ENCODE results near the gene EIF4G2. TPM values are rescaled to one million over a fixed set of nuclear protein-coding genes. Genes with fewer than 3 reads are reported as not detected.

Gene EIF4G2
- total RNA-seq, 1 experiment from 2014 or later, result 932 TPM

DNA sequence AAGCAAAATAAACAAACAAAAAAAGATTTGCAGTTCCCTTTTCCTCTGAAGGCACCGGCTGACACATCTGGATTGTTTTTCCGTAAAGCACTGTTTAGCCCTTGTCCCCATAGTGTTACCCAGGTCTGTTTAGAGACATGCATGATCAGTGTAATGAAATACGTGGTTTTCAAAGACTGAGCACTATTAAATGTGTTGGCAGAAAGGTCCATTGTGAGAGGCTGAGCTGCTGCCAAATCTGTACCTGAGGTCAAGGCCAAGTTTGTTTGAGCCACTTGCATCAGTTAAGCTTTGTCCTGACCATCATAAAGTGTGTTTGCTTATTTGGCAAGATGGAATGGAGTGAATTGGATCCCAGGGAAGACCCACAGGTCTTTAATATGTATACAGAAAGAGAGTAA lies 31.3 kb downstream of the EIF4G2 start:
- DNase-seq (ENCODE audit: low spot score), result no peak

DNA sequence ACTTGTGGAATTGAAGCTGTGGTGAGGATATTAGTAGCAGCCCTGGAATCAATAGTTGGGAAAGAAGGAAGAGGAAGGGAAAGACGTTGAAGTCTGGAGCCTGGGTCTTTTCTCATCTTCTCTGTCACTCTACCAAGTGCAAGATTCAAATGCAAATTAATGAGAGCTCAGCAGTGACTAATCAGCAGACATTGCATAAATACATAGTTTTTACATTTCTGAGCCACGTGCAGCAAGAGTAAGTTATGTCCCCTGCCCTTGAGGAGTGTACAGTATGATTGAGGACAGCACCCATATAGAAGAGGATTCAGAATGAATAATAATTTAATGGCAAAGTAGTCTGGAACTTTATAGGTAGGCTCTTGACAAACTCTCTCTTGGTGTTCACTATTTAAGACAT lies 33.9 kb downstream of the EIF4G2 start:
- DNase-seq (ENCODE audit: low spot score), result no peak

DNA sequence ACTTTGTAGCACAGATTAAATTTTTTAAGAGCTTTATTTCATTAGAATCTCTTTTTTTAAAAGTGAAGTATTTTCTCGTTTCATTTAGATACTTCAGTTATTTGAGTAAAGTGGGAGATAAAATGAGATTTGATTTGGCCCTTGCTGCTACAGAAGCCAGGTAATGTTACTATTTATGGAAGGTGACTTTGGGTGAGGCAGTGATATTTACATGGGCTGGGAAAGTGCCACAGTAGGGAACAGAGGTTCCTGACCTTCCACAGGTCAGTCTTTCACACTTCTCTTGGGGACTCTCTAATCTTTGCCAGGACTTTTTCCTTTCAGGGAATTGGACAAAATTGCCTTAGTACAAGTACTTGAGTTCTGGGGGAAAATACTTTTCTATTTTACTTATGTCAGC lies 37.3 kb downstream of the EIF4G2 start:
- DNase-seq (ENCODE audit: low spot score), result no peak

DNA sequence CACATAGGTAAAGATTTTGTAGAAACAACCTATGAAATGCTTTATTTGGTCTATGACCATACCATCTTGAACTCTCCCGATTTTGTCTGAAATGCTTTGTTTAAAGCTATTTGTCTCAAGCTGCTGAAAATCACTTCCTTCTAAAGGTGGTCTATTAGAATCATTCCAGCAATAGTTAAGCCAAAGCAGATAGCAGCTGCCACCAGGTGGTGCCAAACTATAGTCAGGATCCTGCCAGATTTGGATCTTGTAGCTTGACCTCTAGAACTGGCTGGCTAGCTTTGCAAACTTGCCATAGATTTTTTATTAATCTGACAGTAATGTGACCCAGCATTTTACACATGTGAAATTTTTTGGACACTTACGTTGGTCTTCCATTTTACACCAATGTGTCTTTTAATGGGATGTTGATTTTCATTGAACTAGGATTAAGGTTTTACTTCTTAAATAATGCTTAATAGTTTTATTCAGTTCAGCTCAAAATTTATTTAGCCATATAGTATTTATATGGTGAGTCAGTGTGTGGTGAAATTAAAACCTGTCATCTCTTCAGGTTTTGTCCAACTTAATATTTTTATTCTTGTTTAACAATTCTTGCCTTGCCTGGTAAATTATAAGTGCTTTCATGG lies 38.0 kb downstream of the EIF4G2 start:
- peak; percentile 59 for DNase-seq (ENCODE audit: low spot score)

DNA sequence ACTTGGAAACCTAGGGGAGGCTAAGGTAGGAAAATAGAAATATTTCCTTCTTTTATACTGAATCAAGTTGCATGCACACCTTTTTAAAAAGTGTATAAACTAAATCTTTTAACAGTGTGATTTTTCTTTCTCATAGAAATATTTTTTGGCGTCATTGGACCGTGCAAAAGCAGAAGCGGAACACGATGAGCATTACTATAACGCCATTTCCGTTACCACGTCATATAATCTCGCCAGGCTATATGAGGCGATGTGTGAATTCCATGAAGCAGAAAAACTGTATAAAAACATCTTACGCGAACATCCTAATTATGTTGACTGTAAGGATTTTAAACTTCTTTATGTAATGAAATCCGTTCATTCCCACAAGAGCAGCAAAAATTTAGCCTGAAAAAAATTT lies 44.3 kb downstream of the EIF4G2 start:
- no peak for DNase-seq (ENCODE audit: low spot score)

DNA sequence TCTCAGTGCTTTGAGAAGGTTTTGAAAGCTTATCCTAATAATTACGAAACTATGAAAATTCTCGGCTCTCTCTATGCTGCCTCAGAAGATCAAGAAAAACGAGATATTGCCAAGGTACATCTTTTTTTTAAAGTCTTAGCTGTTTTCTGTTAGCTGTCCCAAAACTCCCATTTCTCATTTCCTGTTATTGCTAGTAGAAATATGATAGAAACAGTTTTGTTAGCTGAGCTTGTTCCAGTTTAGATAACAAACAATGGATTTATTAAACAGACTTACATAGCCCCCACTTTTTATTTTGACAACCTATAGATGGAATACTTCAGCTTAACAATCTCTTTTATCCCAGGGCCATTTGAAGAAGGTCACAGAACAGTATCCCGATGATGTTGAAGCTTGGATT lies 45.0 kb downstream of the EIF4G2 start:
- DNase-seq (ENCODE audit: low spot score), result no peak

DNA sequence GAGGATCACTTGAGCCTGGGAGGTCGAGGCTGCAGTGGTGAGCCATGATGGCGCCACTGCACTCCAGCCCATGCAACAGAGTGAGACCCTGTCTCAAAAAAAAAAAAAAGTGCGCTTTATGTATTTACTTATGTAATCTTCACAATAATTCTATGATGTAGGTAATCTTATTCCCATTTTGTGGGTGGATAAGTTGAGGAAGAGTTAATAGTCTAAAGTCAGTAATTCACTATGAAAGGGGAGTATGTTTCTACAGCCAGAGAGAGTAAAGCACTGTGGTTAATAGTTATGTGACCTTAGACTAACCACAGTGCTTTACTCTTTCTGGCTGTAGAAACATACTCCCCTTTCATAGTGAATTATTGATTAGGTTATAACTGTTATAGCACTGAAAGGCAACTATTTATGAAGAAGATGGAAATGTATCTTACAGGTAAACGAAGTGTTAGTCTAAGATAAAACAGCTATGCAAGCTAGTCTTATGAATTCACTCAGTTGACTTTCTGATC lies 45.8 kb downstream of the EIF4G2 start:
- no peak for DNase-seq (ENCODE audit: low spot score)

DNA sequence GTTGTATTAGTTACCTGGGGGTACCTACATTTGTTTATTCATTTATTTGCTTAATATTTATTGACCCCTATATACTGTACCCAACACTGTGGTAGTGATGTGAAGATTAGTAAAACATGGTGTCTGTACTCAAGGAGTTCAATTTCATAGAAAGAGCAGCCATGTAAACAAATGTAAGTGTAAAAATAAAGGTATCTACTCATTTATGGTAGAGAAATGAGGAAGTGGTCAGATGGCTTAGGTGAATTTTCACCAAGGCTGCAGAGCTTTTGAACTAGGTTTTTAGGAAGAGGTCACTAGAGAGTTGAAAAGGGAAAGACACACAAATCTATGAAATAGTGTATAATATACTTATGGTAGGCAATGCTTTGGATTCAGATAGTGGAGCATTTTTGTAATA lies 46.5 kb downstream of the EIF4G2 start:
- DNase-seq (ENCODE audit: low spot score), result no peak

DNA sequence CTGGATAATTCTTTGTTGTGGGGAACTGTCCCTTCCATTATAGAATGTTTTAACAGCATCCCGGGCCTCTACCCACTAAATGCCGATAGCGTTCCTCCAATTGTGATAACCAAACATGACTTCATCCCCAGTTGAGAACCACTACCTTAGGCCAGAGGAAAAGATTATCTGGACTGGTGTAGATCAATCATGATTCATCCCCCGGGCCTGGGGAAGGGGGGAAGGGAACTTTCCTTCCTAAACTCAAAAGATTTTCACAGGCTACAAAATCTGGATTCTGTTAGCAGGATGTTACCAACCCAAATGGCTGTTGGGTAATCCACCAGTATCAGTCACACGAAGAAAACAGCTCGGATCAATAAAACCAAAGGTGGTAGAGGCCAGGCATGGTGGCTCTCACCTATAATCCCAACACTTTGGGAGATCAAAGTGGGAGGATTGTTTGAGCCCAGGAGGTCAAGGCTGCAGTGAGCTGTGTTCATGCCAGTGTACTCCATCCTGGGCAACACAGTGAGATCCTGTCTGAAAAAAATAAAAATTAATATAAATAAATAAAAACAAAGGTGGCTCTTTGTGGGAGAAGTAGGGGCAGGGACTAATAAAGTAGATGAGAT lies 47.5 kb downstream of the EIF4G2 start:
- DNase-seq (ENCODE audit: low spot score), result no peak

DNA sequence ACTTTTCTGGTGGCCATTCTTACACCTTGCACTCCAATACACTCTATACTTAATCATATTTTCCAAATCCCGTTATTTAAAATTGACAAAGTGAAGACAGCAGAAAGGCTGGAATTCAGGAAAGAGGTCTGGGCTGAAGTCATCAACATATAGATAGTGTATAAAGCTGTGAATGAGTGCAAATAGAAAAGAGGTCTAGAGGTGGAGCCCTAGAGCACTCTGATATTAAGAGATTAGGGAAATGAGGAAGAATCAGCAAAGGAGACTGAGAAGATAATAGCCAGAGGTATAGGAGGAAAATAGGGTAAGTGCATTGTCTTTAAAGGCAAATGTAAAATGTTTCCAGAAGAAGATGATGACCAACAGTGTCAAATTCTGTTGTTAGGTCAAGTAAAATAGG lies 49.8 kb downstream of the EIF4G2 start:
- DNase-seq (ENCODE audit: low spot score), result no peak

DNA sequence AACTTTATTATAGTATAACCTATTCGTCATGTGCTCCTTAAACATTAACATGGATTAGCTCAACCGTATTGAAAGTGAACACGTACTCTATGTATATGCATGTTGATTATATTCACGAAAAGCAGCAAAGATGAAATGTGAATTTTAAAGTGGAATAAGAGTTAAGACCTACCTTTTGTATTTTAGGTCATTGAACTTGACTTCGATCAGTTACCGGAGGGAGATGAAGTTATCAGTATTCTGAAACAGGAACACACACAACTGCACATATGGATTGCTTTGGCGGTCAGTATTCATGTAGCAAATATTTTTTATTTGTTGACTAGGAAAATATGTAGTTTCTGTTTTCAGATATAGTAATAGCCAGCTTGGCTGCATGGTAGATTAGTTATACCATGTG lies 56.2 kb downstream of the EIF4G2 start:
- no peak for DNase-seq (ENCODE audit: low spot score)

DNA sequence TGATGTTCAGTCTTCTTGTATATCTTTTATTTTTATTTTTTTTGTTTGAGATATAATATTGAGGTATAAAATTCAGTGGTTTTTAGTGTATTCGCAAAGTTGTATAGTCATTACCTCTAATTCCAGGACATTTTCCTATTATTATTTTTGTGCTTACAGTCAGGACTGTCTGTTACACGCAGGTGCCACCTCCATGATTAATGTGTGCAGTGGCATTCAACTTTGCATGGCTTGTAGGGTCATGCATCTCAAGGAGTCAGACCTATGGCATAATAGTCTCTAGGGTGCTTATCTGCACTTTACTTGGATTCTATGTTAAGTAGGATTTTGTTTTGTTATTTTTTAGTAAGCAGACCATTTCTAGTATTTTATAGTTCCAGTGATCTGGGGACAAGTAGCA lies 56.7 kb downstream of the EIF4G2 start:
- no peak for DNase-seq (ENCODE audit: low spot score)

DNA sequence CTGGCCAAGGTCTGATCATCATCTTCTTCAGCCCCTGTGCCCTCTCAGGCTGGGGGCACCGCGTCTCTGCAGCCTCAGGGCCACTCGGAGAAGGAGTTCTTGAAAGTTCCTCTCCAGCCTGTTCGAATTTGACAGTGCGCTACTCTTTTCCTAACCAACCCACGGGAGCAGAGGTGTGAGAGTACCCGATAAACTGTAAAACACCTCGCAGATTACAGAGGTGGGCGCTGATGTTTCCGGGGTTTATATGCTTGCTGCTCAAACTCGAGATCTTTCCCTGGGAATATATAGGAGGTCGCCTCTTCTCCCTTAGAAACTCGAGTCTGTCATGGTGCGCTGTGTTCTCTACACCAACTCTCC lies 57.2 kb downstream of the EIF4G2 start:
- no peak for DNase-seq (ENCODE audit: low spot score)

DNA sequence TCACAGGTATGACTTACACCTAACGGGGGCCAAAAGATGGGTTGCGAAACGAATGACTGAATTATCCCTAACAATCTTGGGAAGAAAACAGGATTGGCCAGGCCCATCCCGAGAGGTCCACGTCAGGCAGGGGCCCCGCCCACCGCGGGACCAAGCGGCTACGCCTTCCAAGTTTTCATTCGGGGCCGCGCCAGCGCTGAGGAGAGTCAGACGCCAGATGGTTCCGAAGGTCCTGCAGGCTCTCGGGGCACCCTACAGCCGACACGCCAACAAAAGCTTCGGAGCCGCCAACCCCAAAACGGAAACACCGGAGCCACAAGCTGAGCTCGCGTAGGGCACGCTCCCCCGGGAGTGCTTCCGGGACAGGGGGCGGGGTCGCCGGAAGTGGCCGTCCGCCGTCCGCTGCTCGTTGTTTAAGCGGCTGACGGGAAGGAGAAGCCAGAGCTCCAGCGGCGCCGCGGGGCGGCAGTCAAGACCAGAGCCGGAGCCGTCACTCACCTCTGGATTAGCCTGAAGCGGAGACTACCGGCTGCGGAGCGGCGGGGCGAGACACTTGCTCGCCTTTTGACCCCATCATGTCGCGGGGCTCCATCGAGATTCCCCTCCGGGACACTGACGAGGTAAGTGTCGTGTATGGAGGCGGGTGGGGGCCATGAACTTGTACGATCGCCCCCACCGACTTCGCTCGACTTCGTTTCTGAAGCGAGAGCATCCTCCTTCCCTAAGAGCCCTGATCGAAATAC lies 57.7 kb downstream of the EIF4G2 start, which contains the start of gene CTR9:
TSS of gene CTR9 (plus strand) at position 409 of the 743 bp plus-strand sequence. CDS start at position 576, 167 bp downstream.
- peak; percentile 90 for DNase-seq (ENCODE audit: low spot score)

DNA sequence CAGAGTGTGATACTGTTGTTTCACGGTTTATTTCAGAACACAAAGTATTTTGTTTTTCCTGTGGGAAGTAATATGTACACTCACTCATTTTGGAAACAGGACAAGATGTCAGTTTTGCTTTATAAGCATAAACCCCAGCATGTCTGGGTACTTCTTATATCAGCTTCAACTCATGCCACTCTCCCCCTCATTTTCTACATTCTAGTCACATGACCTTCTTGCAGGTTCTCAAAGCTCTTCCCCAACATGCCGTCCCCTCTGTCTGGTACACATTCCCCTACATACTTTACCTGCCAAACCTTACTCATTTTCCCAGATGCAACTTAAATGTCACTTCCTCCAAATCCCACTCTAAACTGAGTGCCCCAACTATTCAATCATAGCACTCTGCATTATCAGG lies 59.2 kb downstream of the EIF4G2 start:
- DNase-seq (ENCODE audit: low spot score), result no peak

DNA sequence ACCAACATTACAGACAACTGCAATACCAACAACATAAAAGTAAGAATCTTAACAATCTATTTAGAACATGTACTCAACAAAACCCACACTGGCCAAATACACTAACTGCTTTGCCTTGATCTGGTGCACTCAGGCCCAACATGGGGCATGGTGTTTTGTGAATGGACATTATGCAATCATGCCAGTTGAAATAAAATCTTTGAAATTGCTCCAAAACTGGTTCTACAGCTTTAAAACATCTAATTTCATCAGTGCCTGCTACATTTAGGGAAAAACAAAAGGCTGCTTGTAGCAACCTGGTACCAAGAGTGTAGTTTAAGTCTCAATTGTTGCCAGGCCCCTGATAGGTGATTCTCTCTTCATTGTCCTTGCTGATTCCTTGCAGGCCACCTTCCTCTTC lies 61.0 kb downstream of the EIF4G2 start:
- DNase-seq (ENCODE audit: low spot score), result no peak

Other genes with a start within 250 kb of the EIF4G2 start
- not detected in 2 replicates for gene LYVE1, start 240.3 kb downstream of the EIF4G2 start, total RNA-seq (2014; rRNA removed; shearing (Covaris generic))
- not detected in 2 replicates for gene IRAG1, start 115.2 kb downstream of the EIF4G2 start, total RNA-seq (2014; rRNA removed; shearing (Covaris generic))
- gene CTR9, start 57.7 kb downstream of the EIF4G2 start, total RNA-seq (2014; rRNA removed; shearing (Covaris generic)), result 22.6 and 23.1 TPM in 2 replicates
- 43.0 and 46.8 TPM in 2 replicates for gene ZBED5, start 49.1 kb upstream of the EIF4G2 start, total RNA-seq (2014; rRNA removed; shearing (Covaris generic))

Measured in A172 (cell line).